Retinal pigment epithelial cell (primary cell): Measurements from ENCODE around the gene YBX2.

Source experiments
- DNase-seq: peaks from one replicate; pipeline ENCODE4 v3.0.0-alpha.2; 2010; ENCODE audit warnings: low read depth
- H3K4me3 ChIP-seq: 2 replicates; pipeline ENCODE4 v1.5.1; 2011; ENCODE audit warnings: mild to moderate bottlenecking, low read length, control low read depth, moderate library complexity
- CTCF ChIP-seq: conservative IDR thresholded peaks from 2 replicates; pipeline ENCODE4 v1.5.1; 2011; ENCODE audit warnings: low read depth, low read length, control low read depth, inconsistent platforms

Gene YBX2

GRCh38 chr17:7293816-7294613 is 424 bp downstream of the YBX2 start:
- TF ChIP-seq CTCF, result no peak
- no peak overlapping the region for H3K4me3 ChIP-seq
- DNase-seq, result no peak

DNA sequence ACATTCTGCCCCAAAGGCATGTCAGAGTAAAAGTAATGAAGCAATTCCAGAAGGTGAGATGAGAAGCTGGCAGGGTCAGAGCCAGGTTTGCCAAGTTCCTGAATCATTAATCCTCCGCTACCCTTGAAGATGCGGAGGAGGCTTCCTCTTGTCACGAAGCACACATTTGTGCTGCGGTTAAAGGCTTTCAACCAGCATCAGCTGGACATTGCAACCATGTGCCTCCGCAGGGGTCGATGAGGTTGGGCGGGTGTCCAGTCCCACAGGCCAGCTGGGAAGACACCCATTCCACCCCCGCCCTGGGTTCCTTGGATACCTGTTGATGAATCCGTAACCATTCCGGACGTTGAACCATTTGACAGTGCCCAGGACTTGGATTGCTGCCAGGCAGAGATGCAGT is 1.3 kb downstream of the YBX2 start:
- no peak overlapping the region for H3K4me3 ChIP-seq
- no peak for TF ChIP-seq CTCF
- DNase-seq, result no peak

DNA sequence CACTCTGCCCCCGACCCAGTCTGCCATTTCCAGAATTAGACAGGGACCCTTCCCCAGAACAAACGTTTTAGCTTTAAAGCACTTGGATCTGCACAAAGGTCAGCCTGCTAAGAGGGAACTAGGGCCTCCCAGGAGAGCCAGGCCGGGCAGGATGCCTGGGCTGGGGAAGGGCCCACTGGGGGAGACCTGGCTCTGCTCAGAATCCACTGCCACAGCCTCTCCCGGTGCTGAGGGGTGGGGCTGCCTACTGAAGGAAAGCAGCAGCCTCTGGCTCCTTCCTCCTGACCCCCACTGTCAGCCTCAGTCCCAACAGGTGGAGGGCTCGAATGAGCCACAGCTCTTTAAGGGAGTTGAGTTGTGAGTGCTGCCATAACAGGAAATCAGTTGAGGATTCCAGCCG is 1.7 kb downstream of the YBX2 start:
- no peak for TF ChIP-seq CTCF

DNA sequence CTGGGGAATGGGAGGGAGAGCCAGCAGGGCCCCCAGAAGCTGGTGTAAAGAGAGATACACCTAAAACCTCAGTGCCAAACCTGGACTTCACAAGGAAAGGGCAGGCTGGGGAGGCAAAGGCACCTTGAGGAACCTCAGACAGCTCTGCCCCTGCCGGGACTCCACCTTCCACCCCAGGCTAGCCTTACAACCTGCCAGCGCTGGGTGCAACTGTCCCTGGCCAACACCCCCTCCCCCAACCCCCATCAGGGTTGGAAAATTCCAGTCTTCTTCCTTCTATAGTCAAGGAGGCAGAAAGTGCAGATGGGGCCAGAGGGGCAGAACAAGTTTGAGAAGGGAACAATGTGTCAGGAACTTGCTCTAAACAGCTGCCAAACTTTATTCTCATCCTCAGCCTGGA is 2.2 kb downstream of the YBX2 start:
- no peak for DNase-seq
- TF ChIP-seq CTCF, result no peak
- no peak overlapping the region for H3K4me3 ChIP-seq

More for the DNA sequence above, 1.7 kb downstream of the YBX2 start:
- no peak overlapping the region for H3K4me3 ChIP-seq
- DNase-seq, result no peak

- no peak for DNase-seq
- TF ChIP-seq CTCF, result no peak
- H3K4me3 ChIP-seq, result no peak overlapping the region
These were observed 3.8 kb downstream of the YBX2 start for GRCh38 chr17:7290685-7291084.

GRCh38 chr17:7290166-7290565 is 4.3 kb downstream of the YBX2 start:
- no peak for DNase-seq
- no peak overlapping the region for H3K4me3 ChIP-seq
- TF ChIP-seq CTCF, result no peak

DNA sequence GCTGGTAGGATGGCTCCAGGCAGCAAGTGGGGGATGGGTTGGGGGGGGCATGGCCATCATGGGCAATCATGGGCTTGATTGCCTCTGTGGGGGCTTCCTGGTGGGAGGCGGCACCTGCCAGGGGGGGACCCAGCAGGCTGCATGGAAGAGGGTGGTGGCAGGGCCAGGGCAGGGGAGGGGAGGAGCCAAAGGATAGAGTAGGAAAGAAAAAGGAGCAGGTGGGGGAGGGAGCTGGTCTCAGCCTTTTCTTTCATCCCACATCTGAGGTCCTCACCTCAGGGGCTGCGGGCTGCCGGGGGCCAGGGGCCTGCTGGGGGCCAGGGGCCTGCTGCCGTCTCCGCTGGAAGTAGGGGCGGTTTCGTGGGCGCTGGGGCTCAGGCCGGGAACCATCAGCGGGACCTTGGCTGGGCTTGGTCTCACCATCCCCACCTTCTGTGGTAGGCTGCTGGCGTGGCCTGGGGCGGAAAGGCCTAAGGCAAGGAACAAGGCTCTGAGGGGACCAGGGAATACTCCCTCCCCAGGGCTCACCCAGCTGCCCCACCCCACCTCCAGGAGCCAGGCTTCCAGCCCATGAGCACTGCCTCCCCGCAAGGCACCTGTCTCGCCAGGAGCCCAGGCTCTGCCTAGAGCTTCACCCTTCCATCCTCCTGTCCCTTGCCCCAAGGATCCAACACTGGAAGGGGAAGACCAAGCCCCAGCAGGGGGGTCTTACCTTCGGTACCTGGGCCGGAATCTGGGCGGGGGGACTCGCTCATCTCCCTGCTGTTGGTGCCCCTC is 5.0 kb downstream of the YBX2 start:
- no peak for TF ChIP-seq CTCF
- no peak for DNase-seq

More for the DNA sequence above, 5.0 kb downstream of the YBX2 start:
- H3K4me3 ChIP-seq, result no peak overlapping the region
